ENCODE results near the gene BPIFB6. TPM values are rescaled to one million over a fixed set of nuclear protein-coding genes. Genes with fewer than 3 reads are reported as not detected.

The BPIFB6 gene
- total RNA-seq, 1 experiment from 2014 or later = not detected

- BruUV-seq (replicated peaks) = no TSS peak
- no peaks in the 10 kb centered on the region for H3K79me2 ChIP-seq (ENCODE audit: low read depth)
- H2AFZ ChIP-seq = no peak overlapping the region
- DNase-seq = no peak
- TF ChIP-seq EZH2 (IDR thresholded peaks at IDR 0.05; ENCODE audit: low read depth) = no peak
- TF ChIP-seq, protein P1, sequence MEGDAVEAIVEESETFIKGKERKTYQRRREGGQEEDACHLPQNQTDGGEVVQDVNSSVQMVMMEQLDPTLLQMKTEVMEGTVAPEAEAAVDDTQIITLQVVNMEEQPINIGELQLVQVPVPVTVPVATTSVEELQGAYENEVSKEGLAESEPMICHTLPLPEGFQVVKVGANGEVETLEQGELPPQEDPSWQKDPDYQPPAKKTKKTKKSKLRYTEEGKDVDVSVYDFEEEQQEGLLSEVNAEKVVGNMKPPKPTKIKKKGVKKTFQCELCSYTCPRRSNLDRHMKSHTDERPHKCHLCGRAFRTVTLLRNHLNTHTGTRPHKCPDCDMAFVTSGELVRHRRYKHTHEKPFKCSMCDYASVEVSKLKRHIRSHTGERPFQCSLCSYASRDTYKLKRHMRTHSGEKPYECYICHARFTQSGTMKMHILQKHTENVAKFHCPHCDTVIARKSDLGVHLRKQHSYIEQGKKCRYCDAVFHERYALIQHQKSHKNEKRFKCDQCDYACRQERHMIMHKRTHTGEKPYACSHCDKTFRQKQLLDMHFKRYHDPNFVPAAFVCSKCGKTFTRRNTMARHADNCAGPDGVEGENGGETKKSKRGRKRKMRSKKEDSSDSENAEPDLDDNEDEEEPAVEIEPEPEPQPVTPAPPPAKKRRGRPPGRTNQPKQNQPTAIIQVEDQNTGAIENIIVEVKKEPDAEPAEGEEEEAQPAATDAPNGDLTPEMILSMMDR (conservative IDR thresholded peaks at IDR 0.05) = no peak
- no peaks in the 10 kb centered on the region for H3K9me3 ChIP-seq (ENCODE audit: insufficient read depth, low read depth)
- H3F3A ChIP-seq (ENCODE audit: insufficient read depth, low read depth) = no peaks in the 10 kb centered on the region
- no peak overlapping the region for H3K4me2 ChIP-seq
- peaks cover 94% of the 10 kb centered on the region for H3K27me3 ChIP-seq (ENCODE audit: insufficient read depth, low read depth)
- intact Hi-C loops (cut with micrococcal nuclease; ENCODE audit: unreplicated experiment) = no loop called here
- no peak overlapping the region for H3K4me3 ChIP-seq
- H4K20me1 ChIP-seq (ENCODE audit: insufficient read depth) = no peaks in the 10 kb centered on the region
- ChIA-PET POLR2A (ENCODE audit: unreplicated experiment) (no interaction called here), CTCF (no interaction called here)
- no peaks in the 10 kb centered on the region for H3K4me1 ChIP-seq (replicated peaks; ENCODE audit: insufficient read depth)
- no peaks in the 10 kb centered on the region for H3K36me3 ChIP-seq (ENCODE audit: low read depth)
- H3K27ac ChIP-seq = no peak overlapping the region
- no peaks in the 10 kb centered on the region for H3K9me2 ChIP-seq (ENCODE audit: insufficient read depth)
These were observed 28.4 kb downstream of the BPIFB6 start for GRCh38 chr20:33059741-33060390.

GRCh38 chr20:33061658-33062028, 30.2 kb downstream of the BPIFB6 start:
- CTCF ChIA-PET = no interaction called here
- Histone ChIP-seq H3K27ac (no peak overlapping the region), H3K27me3 (ENCODE audit: insufficient read depth, low read depth) (peaks cover 88% of the 10 kb centered on the region), H3K4me1 (replicated peaks; ENCODE audit: insufficient read depth) (no peaks in the 10 kb centered on the region), H3K9me3 (ENCODE audit: insufficient read depth, low read depth) (no peaks in the 10 kb centered on the region), H4K20me1 (ENCODE audit: insufficient read depth) (no peaks in the 10 kb centered on the region), H3K4me3 (no peak overlapping the region), H3K9me2 (ENCODE audit: insufficient read depth) (no peaks in the 10 kb centered on the region), H3K4me2 (no peak overlapping the region), H3K36me3 (ENCODE audit: low read depth) (no peaks in the 10 kb centered on the region), H2AFZ (no peak overlapping the region), H3K79me2 (ENCODE audit: low read depth) (no peaks in the 10 kb centered on the region), H3F3A (ENCODE audit: insufficient read depth, low read depth) (no peaks in the 10 kb centered on the region)
- DNase-seq = no peak
- no TSS peak for BruUV-seq (replicated peaks)
- TF ChIP-seq EZH2 (IDR thresholded peaks at IDR 0.05; ENCODE audit: low read depth) = no peak
- intact Hi-C loops (cut with micrococcal nuclease; ENCODE audit: unreplicated experiment) = no loop called here
- POLR2A ChIA-PET (ENCODE audit: unreplicated experiment) = no interaction called here

- Histone ChIP-seq H3K9me3 (ENCODE audit: insufficient read depth, low read depth) (no peaks in the 10 kb centered on the region), H3K4me1 (replicated peaks; ENCODE audit: insufficient read depth) (no peaks in the 10 kb centered on the region), H3K4me2 (no peak overlapping the region), H3K36me3 (ENCODE audit: low read depth) (no peaks in the 10 kb centered on the region), H3K4me3 (no peak overlapping the region), H3K9me2 (ENCODE audit: insufficient read depth) (no peaks in the 10 kb centered on the region), H2AFZ (no peak overlapping the region), H4K20me1 (ENCODE audit: insufficient read depth) (no peaks in the 10 kb centered on the region), H3K27me3 (ENCODE audit: insufficient read depth, low read depth) (peaks cover 87% of the 10 kb centered on the region), H3K79me2 (ENCODE audit: low read depth) (no peaks in the 10 kb centered on the region), H3F3A (ENCODE audit: insufficient read depth, low read depth) (no peaks in the 10 kb centered on the region), H3K27ac (no peak overlapping the region)
- no peak for DNase-seq
- ChIA-PET POLR2A (ENCODE audit: unreplicated experiment) (no interaction called here), CTCF (interaction anchor here (0.6 kb wide), 1 partner anchor 562 kb away, joined by 3 read pairs; no protein-coding TSS in a partner anchor)
- TF ChIP-seq EZH2 (IDR thresholded peaks at IDR 0.05; ENCODE audit: low read depth) = no peak
- TF ChIP-seq, protein P1 (conservative IDR thresholded peaks at IDR 0.05) = no peak
- intact Hi-C loops (cut with micrococcal nuclease; ENCODE audit: unreplicated experiment) = no loop called here
- BruUV-seq (replicated peaks) = no TSS peak
These were observed 30.8 kb downstream of the BPIFB6 start for GRCh38 chr20:33062105-33062824.
